Breast epithelium (tissue), 3 donors: ENCODE data around the gene MROH2A.

Experiments used
- CTCF ChIP-seq, 3 donors: fragments of 450-650 bp; IDR thresholded peaks; one replicate each; pipeline ENCODE4 v1.5.1; 2016 to 2017; ENCODE audit warnings: antibody characterized with exemption in 3 of 3, mild to moderate bottlenecking in 3 of 3, moderate library complexity in 3 of 3
- POLR2A ChIP-seq: fragments of 450-650 bp; IDR thresholded peaks from one replicate; pipeline ENCODE4 v1.6.1; 2016; ENCODE audit warnings: antibody characterized with exemption, mild to moderate bottlenecking, moderate library complexity

- no peak for TF ChIP-seq POLR2A
- TF ChIP-seq CTCF (IDR thresholded peaks at IDR 0.05) = no peak
These were observed 42.0 kb downstream of the MROH2A start for GRCh38 chr2:233819884-233820773.
